ENCODE measurements around the gene SLC32A1.

The SLC32A1 gene, protein sequence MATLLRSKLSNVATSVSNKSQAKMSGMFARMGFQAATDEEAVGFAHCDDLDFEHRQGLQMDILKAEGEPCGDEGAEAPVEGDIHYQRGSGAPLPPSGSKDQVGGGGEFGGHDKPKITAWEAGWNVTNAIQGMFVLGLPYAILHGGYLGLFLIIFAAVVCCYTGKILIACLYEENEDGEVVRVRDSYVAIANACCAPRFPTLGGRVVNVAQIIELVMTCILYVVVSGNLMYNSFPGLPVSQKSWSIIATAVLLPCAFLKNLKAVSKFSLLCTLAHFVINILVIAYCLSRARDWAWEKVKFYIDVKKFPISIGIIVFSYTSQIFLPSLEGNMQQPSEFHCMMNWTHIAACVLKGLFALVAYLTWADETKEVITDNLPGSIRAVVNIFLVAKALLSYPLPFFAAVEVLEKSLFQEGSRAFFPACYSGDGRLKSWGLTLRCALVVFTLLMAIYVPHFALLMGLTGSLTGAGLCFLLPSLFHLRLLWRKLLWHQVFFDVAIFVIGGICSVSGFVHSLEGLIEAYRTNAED

GRCh38 chr20:38723848-38724625, at the start of gene SLC32A1:
Gene SLC32A1 (plus strand): TSS chr20:38724486. CDS start chr20:38724725, 239 bp downstream.
- Histone ChIP-seq H3K9ac (ENCODE audit: low read length) (peak within 1 kb of the TSS; percentile 12), H3K27ac (ENCODE audit: low read depth, low read length) (no peak within 1 kb of the TSS), H3K4me3 (ENCODE audit: low read depth, low read length) (peak within 1 kb of the TSS; percentile 66), H3K36me3 (ENCODE audit: control insufficient read depth, insufficient read depth, low read length) (no peaks in the 10 kb centered on the region), H3K4me1 (ENCODE audit: control insufficient read depth, insufficient read depth, low read length) (peaks cover 33% of the 10 kb centered on the region), H3K27me3 (ENCODE audit: control insufficient read depth, insufficient read depth, low read length) (peaks cover 100% of the 10 kb centered on the region), H3K9me3 (ENCODE audit: control insufficient read depth, insufficient read depth, low read depth, low read length) (no peaks in the 10 kb centered on the region)

- H3K36me3 ChIP-seq (ENCODE audit: control insufficient read depth, insufficient read depth, low read length): no peaks in the 10 kb centered on the region
- peaks cover 82% of the 10 kb centered on the region for H3K27me3 ChIP-seq (ENCODE audit: control insufficient read depth, insufficient read depth, low read length)
- H3K9me3 ChIP-seq (ENCODE audit: control insufficient read depth, insufficient read depth, low read depth, low read length): no peaks in the 10 kb centered on the region
- no peak overlapping the region for H3K27ac ChIP-seq (ENCODE audit: low read depth, low read length)
- H3K9ac ChIP-seq (ENCODE audit: low read length): peak overlapping the region; percentile 68
- H3K4me1 ChIP-seq (ENCODE audit: control insufficient read depth, insufficient read depth, low read length): peaks cover 28% of the 10 kb centered on the region
- peak overlapping the region; percentile 76 for H3K4me3 ChIP-seq (ENCODE audit: low read depth, low read length)
These were observed 49.5 kb upstream of the SLC32A1 start for GRCh38 chr20:38674765-38675133.

GRCh38 chr20:38676576-38676975, 47.7 kb upstream of the SLC32A1 start:
- Histone ChIP-seq H3K36me3 (ENCODE audit: control insufficient read depth, insufficient read depth, low read length) (no peaks in the 10 kb centered on the region), H3K27ac (ENCODE audit: low read depth, low read length) (no peak overlapping the region), H3K9me3 (ENCODE audit: control insufficient read depth, insufficient read depth, low read depth, low read length) (no peaks in the 10 kb centered on the region), H3K4me3 (ENCODE audit: low read depth, low read length) (no peak overlapping the region), H3K4me1 (ENCODE audit: control insufficient read depth, insufficient read depth, low read length) (peaks cover 19% of the 10 kb centered on the region), H3K9ac (ENCODE audit: low read length) (no peak overlapping the region), H3K27me3 (ENCODE audit: control insufficient read depth, insufficient read depth, low read length) (peaks cover 83% of the 10 kb centered on the region)

GRCh38 chr20:38680500-38681306, 43.6 kb upstream of the SLC32A1 start:
- Histone ChIP-seq H3K27me3 (ENCODE audit: control insufficient read depth, insufficient read depth, low read length) (peaks cover 76% of the 10 kb centered on the region), H3K9ac (ENCODE audit: low read length) (no peak overlapping the region), H3K36me3 (ENCODE audit: control insufficient read depth, insufficient read depth, low read length) (no peaks in the 10 kb centered on the region), H3K9me3 (ENCODE audit: control insufficient read depth, insufficient read depth, low read depth, low read length) (no peaks in the 10 kb centered on the region), H3K4me3 (ENCODE audit: low read depth, low read length) (no peak overlapping the region), H3K4me1 (ENCODE audit: control insufficient read depth, insufficient read depth, low read length) (no peaks in the 10 kb centered on the region), H3K27ac (ENCODE audit: low read depth, low read length) (no peak overlapping the region)

DNA sequence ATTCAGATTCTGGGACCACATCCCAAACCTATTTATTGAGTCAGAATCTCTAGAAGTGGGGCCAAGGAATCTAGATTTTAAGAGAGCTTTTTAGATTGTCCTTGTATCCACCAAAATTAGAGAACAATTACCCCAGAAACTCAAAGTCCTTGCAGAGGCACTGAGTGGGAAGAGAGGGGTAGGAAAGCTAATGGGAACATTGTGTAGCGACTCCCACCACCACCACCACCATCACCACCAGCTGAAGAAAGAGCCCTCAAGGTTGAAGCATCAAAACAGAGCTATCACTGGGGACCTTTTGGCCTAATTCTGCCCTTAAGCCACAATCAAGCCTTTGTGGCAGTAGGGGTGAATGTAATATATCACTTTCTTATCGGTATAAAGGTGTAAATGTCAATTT, 39.0 kb upstream of the SLC32A1 start:
- no peak overlapping the region for H3K27ac ChIP-seq (ENCODE audit: low read depth, low read length)
- peaks cover 67% of the 10 kb centered on the region for H3K27me3 ChIP-seq (ENCODE audit: control insufficient read depth, insufficient read depth, low read length)
- H3K9ac ChIP-seq (ENCODE audit: low read length): no peak overlapping the region
- no peak overlapping the region for H3K4me3 ChIP-seq (ENCODE audit: low read depth, low read length)
- no peaks in the 10 kb centered on the region for H3K9me3 ChIP-seq (ENCODE audit: control insufficient read depth, insufficient read depth, low read depth, low read length)
- no peaks in the 10 kb centered on the region for H3K36me3 ChIP-seq (ENCODE audit: control insufficient read depth, insufficient read depth, low read length)
- no peaks in the 10 kb centered on the region for H3K4me1 ChIP-seq (ENCODE audit: control insufficient read depth, insufficient read depth, low read length)

DNA sequence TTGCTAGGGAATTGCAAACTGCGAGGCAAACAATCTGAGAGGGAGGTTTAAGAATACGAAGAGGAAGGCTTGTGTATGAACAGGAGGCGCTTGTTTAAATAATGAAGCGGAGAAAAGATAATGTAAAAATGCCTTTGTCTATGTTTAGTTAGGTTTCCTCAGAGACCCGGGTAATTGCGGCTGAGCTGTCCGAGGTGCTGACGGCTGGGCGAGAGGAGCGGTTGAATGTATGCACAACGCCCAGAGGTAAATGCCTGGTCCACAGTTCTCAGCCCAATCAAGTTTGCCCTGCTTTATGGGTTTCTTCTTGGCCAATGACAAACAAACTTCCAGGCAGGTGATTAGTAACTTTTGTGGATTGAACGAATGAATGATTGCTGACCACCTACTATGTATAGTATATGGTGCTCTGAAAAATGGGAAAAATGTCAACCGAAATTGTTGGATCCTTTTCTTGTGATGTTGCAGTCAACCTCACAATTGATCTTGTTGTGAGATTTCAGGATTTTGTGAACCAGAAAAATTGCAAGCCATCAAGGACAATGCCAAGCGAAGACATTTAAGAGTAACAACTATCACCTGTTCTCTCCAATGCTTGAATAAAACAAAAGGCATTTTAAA, 38.3 kb upstream of the SLC32A1 start:
- Histone ChIP-seq H3K27me3 (ENCODE audit: control insufficient read depth, insufficient read depth, low read length) (peaks cover 71% of the 10 kb centered on the region), H3K4me1 (ENCODE audit: control insufficient read depth, insufficient read depth, low read length) (no peaks in the 10 kb centered on the region), H3K4me3 (ENCODE audit: low read depth, low read length) (no peak overlapping the region), H3K9me3 (ENCODE audit: control insufficient read depth, insufficient read depth, low read depth, low read length) (no peaks in the 10 kb centered on the region), H3K36me3 (ENCODE audit: control insufficient read depth, insufficient read depth, low read length) (no peaks in the 10 kb centered on the region), H3K9ac (ENCODE audit: low read length) (no peak overlapping the region), H3K27ac (ENCODE audit: low read depth, low read length) (no peak overlapping the region)

- H3K9ac ChIP-seq (ENCODE audit: low read length): no peak overlapping the region
- 0 out of 2 replicates have a peak, but pooled peaks cover 3% of the 10 kb centered on the region for H3K4me1 ChIP-seq (ENCODE audit: control insufficient read depth, insufficient read depth, low read length)
- H3K27me3 ChIP-seq (ENCODE audit: control insufficient read depth, insufficient read depth, low read length): peaks cover 61% of the 10 kb centered on the region
- no peak overlapping the region for H3K4me3 ChIP-seq (ENCODE audit: low read depth, low read length)
- H3K36me3 ChIP-seq (ENCODE audit: control insufficient read depth, insufficient read depth, low read length): no peaks in the 10 kb centered on the region
- no peak overlapping the region for H3K27ac ChIP-seq (ENCODE audit: low read depth, low read length)
- no peaks in the 10 kb centered on the region for H3K9me3 ChIP-seq (ENCODE audit: control insufficient read depth, insufficient read depth, low read depth, low read length)
These were observed 31.6 kb upstream of the SLC32A1 start for GRCh38 chr20:38692436-38693411.

DNA sequence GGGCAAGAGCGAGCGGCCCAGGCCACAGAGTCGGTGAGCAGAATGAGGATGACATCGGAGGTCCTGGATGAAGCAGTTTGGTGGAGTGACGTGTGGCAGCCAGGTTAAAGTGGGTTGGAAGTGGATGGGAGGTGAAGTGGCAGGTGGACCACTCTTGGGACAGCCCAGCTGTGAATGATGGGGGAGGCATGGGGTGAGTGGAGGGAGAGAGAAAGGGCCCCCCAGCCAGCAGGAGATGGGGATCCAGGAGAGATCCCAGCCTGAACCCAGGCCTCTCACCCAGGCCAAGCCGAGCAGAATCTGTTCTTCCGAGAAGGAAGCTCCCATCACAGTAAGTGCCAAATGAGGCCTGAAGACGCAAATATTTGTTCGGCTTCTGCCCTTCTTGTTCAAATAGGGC, 27.0 kb upstream of the SLC32A1 start:
- no peaks in the 10 kb centered on the region for H3K9me3 ChIP-seq (ENCODE audit: control insufficient read depth, insufficient read depth, low read depth, low read length)
- no peak overlapping the region for H3K4me3 ChIP-seq (ENCODE audit: low read depth, low read length)
- H3K36me3 ChIP-seq (ENCODE audit: control insufficient read depth, insufficient read depth, low read length): no peaks in the 10 kb centered on the region
- H3K27me3 ChIP-seq (ENCODE audit: control insufficient read depth, insufficient read depth, low read length): peaks cover 66% of the 10 kb centered on the region
- H3K9ac ChIP-seq (ENCODE audit: low read length): no peak overlapping the region
- H3K4me1 ChIP-seq (ENCODE audit: control insufficient read depth, insufficient read depth, low read length): 0 out of 2 replicates have a peak, but pooled peaks cover 3% of the 10 kb centered on the region
- no peak overlapping the region for H3K27ac ChIP-seq (ENCODE audit: low read depth, low read length)

- no peak overlapping the region for H3K9ac ChIP-seq (ENCODE audit: low read length)
- H3K36me3 ChIP-seq (ENCODE audit: control insufficient read depth, insufficient read depth, low read length): no peaks in the 10 kb centered on the region
- H3K4me3 ChIP-seq (ENCODE audit: low read depth, low read length): no peak overlapping the region
- peaks cover 71% of the 10 kb centered on the region for H3K27me3 ChIP-seq (ENCODE audit: control insufficient read depth, insufficient read depth, low read length)
- H3K27ac ChIP-seq (ENCODE audit: low read depth, low read length): no peak overlapping the region
- H3K4me1 ChIP-seq (ENCODE audit: control insufficient read depth, insufficient read depth, low read length): no peaks in the 10 kb centered on the region
- no peaks in the 10 kb centered on the region for H3K9me3 ChIP-seq (ENCODE audit: control insufficient read depth, insufficient read depth, low read depth, low read length)
These were observed 25.7 kb upstream of the SLC32A1 start for GRCh38 chr20:38698541-38698940.

Data from HUES6 (cell line).